ENCODE data around the gene HRH2.

Gene HRH2

DNA sequence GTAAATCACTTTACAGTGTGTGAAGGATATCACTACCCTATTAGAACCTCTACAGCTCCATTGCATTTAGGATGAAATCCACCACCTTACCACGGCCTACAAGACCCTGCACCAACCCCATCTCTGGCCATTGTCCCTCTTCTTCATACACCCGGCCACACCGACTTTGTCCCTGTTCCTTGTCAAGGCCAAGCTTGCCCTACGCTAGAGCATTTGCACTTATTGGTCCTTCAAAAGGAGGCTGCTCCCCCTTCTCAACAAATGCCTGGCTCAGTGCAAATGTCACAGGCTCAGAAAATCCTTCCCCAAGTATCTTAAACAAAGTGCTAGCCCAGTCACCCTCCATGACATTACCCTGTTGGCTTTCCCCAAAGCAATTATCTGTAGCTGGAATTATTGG lies 4.1 kb upstream of the HRH2 start:
- TF ChIP-seq, protein P1, sequence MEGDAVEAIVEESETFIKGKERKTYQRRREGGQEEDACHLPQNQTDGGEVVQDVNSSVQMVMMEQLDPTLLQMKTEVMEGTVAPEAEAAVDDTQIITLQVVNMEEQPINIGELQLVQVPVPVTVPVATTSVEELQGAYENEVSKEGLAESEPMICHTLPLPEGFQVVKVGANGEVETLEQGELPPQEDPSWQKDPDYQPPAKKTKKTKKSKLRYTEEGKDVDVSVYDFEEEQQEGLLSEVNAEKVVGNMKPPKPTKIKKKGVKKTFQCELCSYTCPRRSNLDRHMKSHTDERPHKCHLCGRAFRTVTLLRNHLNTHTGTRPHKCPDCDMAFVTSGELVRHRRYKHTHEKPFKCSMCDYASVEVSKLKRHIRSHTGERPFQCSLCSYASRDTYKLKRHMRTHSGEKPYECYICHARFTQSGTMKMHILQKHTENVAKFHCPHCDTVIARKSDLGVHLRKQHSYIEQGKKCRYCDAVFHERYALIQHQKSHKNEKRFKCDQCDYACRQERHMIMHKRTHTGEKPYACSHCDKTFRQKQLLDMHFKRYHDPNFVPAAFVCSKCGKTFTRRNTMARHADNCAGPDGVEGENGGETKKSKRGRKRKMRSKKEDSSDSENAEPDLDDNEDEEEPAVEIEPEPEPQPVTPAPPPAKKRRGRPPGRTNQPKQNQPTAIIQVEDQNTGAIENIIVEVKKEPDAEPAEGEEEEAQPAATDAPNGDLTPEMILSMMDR (IDR thresholded peaks at IDR 0.05; ENCODE audit: insufficient read depth, low read length): no peak
- TF ChIP-seq, protein P2, sequence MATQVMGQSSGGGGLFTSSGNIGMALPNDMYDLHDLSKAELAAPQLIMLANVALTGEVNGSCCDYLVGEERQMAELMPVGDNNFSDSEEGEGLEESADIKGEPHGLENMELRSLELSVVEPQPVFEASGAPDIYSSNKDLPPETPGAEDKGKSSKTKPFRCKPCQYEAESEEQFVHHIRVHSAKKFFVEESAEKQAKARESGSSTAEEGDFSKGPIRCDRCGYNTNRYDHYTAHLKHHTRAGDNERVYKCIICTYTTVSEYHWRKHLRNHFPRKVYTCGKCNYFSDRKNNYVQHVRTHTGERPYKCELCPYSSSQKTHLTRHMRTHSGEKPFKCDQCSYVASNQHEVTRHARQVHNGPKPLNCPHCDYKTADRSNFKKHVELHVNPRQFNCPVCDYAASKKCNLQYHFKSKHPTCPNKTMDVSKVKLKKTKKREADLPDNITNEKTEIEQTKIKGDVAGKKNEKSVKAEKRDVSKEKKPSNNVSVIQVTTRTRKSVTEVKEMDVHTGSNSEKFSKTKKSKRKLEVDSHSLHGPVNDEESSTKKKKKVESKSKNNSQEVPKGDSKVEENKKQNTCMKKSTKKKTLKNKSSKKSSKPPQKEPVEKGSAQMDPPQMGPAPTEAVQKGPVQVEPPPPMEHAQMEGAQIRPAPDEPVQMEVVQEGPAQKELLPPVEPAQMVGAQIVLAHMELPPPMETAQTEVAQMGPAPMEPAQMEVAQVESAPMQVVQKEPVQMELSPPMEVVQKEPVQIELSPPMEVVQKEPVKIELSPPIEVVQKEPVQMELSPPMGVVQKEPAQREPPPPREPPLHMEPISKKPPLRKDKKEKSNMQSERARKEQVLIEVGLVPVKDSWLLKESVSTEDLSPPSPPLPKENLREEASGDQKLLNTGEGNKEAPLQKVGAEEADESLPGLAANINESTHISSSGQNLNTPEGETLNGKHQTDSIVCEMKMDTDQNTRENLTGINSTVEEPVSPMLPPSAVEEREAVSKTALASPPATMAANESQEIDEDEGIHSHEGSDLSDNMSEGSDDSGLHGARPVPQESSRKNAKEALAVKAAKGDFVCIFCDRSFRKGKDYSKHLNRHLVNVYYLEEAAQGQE (IDR thresholded peaks at IDR 0.05; ENCODE audit: insufficient replicate concordance, low read depth): no peak
- TF ChIP-seq SPI1 (IDR thresholded peaks at IDR 0.05; ENCODE audit: borderline replicate concordance, low read depth) (no peak), GABPA (IDR thresholded peaks at IDR 0.05; ENCODE audit: low read depth) (no peak), POLR2AphosphoS5 (IDR thresholded peaks at IDR 0.05; ENCODE audit: low read depth) (no peak)
- Histone ChIP-seq H3K27ac (replicated peaks) (no peak overlapping the region), H3K4me3 (replicated peaks; ENCODE audit: insufficient read depth, low read length) (no peak overlapping the region), H3K27me3 (ENCODE audit: insufficient read depth, poor library complexity, severe bottlenecking) (no peaks in the 10 kb centered on the region)
- DNase-seq (ENCODE audit: low read depth in 1 of 2, low spot score in 1 of 2): no peak

DNA sequence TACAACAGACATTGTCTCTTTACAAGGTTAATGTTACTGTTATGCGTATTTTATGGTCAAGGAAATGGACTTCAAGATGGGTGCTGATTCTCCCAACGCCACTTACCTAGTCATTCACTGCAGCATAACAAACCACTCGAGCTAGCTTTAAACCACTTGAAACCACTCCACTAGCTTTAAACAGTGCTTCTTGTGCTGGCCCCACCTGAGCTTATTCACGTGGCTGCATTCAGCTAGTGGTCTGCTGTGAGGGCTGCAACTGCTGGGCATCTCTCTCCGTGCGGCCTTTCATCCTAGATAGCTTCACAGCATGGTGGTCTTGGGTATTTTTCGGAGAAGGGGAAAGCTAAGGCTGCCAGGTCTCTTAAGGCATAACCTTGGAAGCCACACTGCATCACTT lies 3.5 kb upstream of the HRH2 start:
- TF ChIP-seq, protein P1 (IDR thresholded peaks at IDR 0.05; ENCODE audit: insufficient read depth, low read length): no peak
- TF ChIP-seq SPI1 (IDR thresholded peaks at IDR 0.05; ENCODE audit: borderline replicate concordance, low read depth) (no peak), GABPA (IDR thresholded peaks at IDR 0.05; ENCODE audit: low read depth) (no peak), POLR2AphosphoS5 (IDR thresholded peaks at IDR 0.05; ENCODE audit: low read depth) (no peak)
- TF ChIP-seq, protein P2 (IDR thresholded peaks at IDR 0.05; ENCODE audit: insufficient replicate concordance, low read depth): no peak
- no peak for DNase-seq (ENCODE audit: low read depth in 1 of 2, low spot score in 1 of 2)
- H3K27me3 ChIP-seq (ENCODE audit: insufficient read depth, poor library complexity, severe bottlenecking): no peaks in the 10 kb centered on the region
- no peak overlapping the region for H3K27ac ChIP-seq (replicated peaks)
- no peak overlapping the region for H3K4me3 ChIP-seq (replicated peaks; ENCODE audit: insufficient read depth, low read length)

DNA sequence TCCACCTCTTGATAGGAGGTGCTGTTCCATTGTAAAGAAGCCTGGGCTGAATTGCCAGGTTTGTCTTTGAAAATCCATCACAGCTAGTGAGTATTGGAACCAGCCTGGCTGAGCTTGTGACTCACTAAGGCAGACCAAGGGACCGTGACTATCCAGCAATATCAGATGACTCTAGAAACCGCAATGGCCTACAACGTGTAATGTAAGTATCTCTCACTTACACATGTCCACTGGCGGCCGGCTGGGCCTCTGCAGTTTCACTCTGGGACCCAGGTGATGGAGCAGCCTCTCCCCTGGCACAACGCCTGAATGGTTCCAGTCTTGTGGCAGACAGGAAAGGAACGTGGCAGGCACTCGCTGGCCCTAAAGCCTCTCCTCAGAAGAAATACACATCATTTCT lies 3.1 kb upstream of the HRH2 start:
- H3K27me3 ChIP-seq (ENCODE audit: insufficient read depth, poor library complexity, severe bottlenecking): no peaks in the 10 kb centered on the region
- TF ChIP-seq SPI1 (IDR thresholded peaks at IDR 0.05; ENCODE audit: borderline replicate concordance, low read depth): no peak
- no peak for TF ChIP-seq GABPA (IDR thresholded peaks at IDR 0.05; ENCODE audit: low read depth)
- TF ChIP-seq, protein P1 (IDR thresholded peaks at IDR 0.05; ENCODE audit: insufficient read depth, low read length): no peak
- no peak overlapping the region for H3K27ac ChIP-seq (replicated peaks)
- no peak overlapping the region for H3K4me3 ChIP-seq (replicated peaks; ENCODE audit: insufficient read depth, low read length)
- no peak for DNase-seq (ENCODE audit: low read depth in 1 of 2, low spot score in 1 of 2)

DNA sequence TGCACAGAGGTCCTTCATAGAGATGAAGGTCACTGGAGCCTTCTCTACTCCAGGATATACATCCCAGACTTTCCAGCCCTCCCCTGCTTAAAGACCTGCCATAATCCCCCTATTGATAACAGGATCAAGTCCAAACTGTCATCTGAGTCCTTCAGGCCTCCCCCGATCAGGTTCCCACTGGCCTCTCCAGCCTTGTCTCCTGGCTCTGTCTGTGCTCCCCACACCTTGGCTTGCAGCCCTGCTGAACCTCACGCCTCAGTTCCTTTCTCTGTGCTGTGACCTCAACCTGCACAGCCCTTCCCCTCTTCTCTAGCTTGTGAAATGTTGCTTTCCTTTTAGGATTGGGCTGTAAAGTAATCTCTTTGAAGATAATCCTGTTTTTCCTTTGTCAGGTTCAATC lies 2.5 kb upstream of the HRH2 start:
- Histone ChIP-seq H3K27ac (replicated peaks) (no peak overlapping the region), H3K4me3 (replicated peaks; ENCODE audit: insufficient read depth, low read length) (no peak overlapping the region), H3K27me3 (ENCODE audit: insufficient read depth, poor library complexity, severe bottlenecking) (no peaks in the 10 kb centered on the region)
- TF ChIP-seq, protein P2 (IDR thresholded peaks at IDR 0.05; ENCODE audit: insufficient replicate concordance, low read depth): no peak
- TF ChIP-seq, protein P1 (IDR thresholded peaks at IDR 0.05; ENCODE audit: insufficient read depth, low read length): no peak
- TF ChIP-seq SPI1 (IDR thresholded peaks at IDR 0.05; ENCODE audit: borderline replicate concordance, low read depth) (no peak), GABPA (IDR thresholded peaks at IDR 0.05; ENCODE audit: low read depth) (no peak), POLR2AphosphoS5 (IDR thresholded peaks at IDR 0.05; ENCODE audit: low read depth) (no peak)
- DNase-seq (ENCODE audit: low read depth in 1 of 2, low spot score in 1 of 2): no peak

All from HL-60 (cell line).